Stimulated activated CD8-positive, alpha-beta memory T cell treated with anti-CD3 and anti-CD28 coated beads, Interleukin-12 subunit alpha, Interleukin-12 subunit beta, amount 100 ng/mL, for 1 hour (primary cell): Measurements from ENCODE around the gene DHRS4L2.

Experiments
- DNase-seq: peaks from one replicate; pipeline ENCODE4 v3.0.0-alpha.2; 2020; ENCODE audit warnings: low read depth

Gene DHRS4L2

DNA sequence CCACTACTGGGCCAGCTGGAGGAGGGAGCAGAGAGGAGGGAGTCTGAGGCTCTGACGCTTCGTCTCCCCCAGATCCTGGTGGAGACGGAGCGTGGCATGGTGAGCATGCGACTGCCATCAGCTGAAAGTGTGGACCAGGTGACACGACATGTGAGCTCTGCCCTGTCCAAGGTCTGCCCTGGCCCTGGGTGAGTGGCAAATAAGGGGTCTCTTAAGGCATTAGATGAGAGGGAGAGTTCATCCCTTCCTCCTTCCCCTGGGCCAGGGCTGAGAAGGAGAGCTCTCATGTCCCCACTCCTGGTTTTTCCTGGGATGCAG is 65.6 kb downstream of the DHRS4L2 start:
- DNase-seq, result no peak

DNA sequence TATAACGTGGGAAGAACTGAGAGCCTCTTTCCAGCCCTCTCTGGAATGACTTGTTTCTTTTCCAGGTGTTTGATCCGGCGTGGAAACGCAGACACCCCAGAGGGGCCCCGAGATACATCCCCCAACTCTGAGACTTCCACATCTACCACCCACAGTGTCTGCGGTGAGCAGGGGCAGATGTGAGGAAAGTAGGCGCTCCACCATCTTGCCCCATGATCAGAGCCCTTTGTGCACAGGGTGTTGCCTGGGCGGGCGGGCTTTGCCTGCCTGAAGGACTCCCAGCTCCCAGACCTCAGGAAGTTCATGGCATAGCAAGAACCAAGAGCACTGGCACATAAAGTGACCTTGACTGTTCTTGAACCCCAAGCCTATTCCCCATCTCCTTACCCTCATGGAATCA is 65.9 kb downstream of the DHRS4L2 start:
- no peak for DNase-seq
